Measurements from ENCODE around the gene PAPPA.

The PAPPA gene

GRCh38 chr9:116238776-116239340 is 85.3 kb downstream of the PAPPA start:
- Histone ChIP-seq H4K8ac (ENCODE audit: low read depth, low read length) (no peak overlapping the region), H3K79me2 (ENCODE audit: control insufficient read depth, insufficient read depth, low read length) (no peaks in the 10 kb centered on the region), H3K9ac (ENCODE audit: low read length) (no peak overlapping the region), H3K4me1 (ENCODE audit: control insufficient read depth, low read depth, low read length) (no peaks in the 10 kb centered on the region), H3K4me3 (ENCODE audit: low read length) (no peak overlapping the region), H3K56ac (ENCODE audit: low read length) (no peak overlapping the region), H2AK5ac (ENCODE audit: low read length) (no peak overlapping the region), H2BK120ac (ENCODE audit: low read depth, low read length) (no peak overlapping the region), H3K27ac (ENCODE audit: low read depth, low read length) (no peak overlapping the region), H2BK15ac (replicated peaks; ENCODE audit: low read depth) (no peak overlapping the region), H3K36me3 (ENCODE audit: control insufficient read depth, insufficient read depth, low read length) (no peaks in the 10 kb centered on the region), H3K18ac (ENCODE audit: low read length) (no peak overlapping the region), H3K23ac (ENCODE audit: low read length) (no peak overlapping the region), H2BK5ac (ENCODE audit: low read length) (no peak overlapping the region), H4K5ac (ENCODE audit: low read length) (no peak overlapping the region), H3K4me2 (ENCODE audit: low read length) (no peak overlapping the region), H3K4ac (ENCODE audit: low read depth, low read length) (no peak overlapping the region), H3K79me1 (ENCODE audit: low read length) (no peaks in the 10 kb centered on the region), H3K27me3 (ENCODE audit: insufficient read depth, low read length, poor library complexity) (no peaks in the 10 kb centered on the region)
- no CpG with 5 or more reads among the region's 1 CpG for WGBS (ENCODE audit: extremely low coverage, insufficient coverage, low lambda C conversion rate)
- DNase-seq: no peak

- no peak overlapping the region for H2AK5ac ChIP-seq (ENCODE audit: low read length)
- no peak overlapping the region for H2BK5ac ChIP-seq (ENCODE audit: low read length)
- no peak overlapping the region for H3K4me3 ChIP-seq (ENCODE audit: low read length)
- no peak overlapping the region for H3K18ac ChIP-seq (ENCODE audit: low read length)
- H3K9ac ChIP-seq (ENCODE audit: low read length): no peak overlapping the region
- H3K27ac ChIP-seq (ENCODE audit: low read depth, low read length): no peak overlapping the region
- no peak overlapping the region for H2BK120ac ChIP-seq (ENCODE audit: low read depth, low read length)
- no peaks in the 10 kb centered on the region for H3K4me1 ChIP-seq (ENCODE audit: control insufficient read depth, low read depth, low read length)
- H3K79me2 ChIP-seq (ENCODE audit: control insufficient read depth, insufficient read depth, low read length): no peaks in the 10 kb centered on the region
- no peak overlapping the region for H3K4me2 ChIP-seq (ENCODE audit: low read length)
- no peak overlapping the region for H3K23ac ChIP-seq (ENCODE audit: low read length)
- no peak overlapping the region for H4K5ac ChIP-seq (ENCODE audit: low read length)
- no peaks in the 10 kb centered on the region for H3K36me3 ChIP-seq (ENCODE audit: control insufficient read depth, insufficient read depth, low read length)
- WGBS (ENCODE audit: extremely low coverage, insufficient coverage, low lambda C conversion rate): no CpG with 5 or more reads among the region's 1 CpG
- DNase-seq: no peak
- H3K4ac ChIP-seq (ENCODE audit: low read depth, low read length): no peak overlapping the region
- H4K8ac ChIP-seq (ENCODE audit: low read depth, low read length): no peak overlapping the region
- no peaks in the 10 kb centered on the region for H3K79me1 ChIP-seq (ENCODE audit: low read length)
- H2BK15ac ChIP-seq (replicated peaks; ENCODE audit: low read depth): no peak overlapping the region
- no peak overlapping the region for H3K56ac ChIP-seq (ENCODE audit: low read length)
- no peaks in the 10 kb centered on the region for H3K27me3 ChIP-seq (ENCODE audit: insufficient read depth, low read length, poor library complexity)
Observed at GRCh38 chr9:116243708-116244107, 90.1 kb downstream of the PAPPA start.

- no peak overlapping the region for H3K9ac ChIP-seq (ENCODE audit: low read length)
- H3K79me1 ChIP-seq (ENCODE audit: low read length): no peaks in the 10 kb centered on the region
- no peak overlapping the region for H3K27ac ChIP-seq (ENCODE audit: low read depth, low read length)
- H3K4me2 ChIP-seq (ENCODE audit: low read length): no peak overlapping the region
- no peaks in the 10 kb centered on the region for H3K36me3 ChIP-seq (ENCODE audit: control insufficient read depth, insufficient read depth, low read length)
- H3K23ac ChIP-seq (ENCODE audit: low read length): no peak overlapping the region
- no peak overlapping the region for H4K8ac ChIP-seq (ENCODE audit: low read depth, low read length)
- H3K4me1 ChIP-seq (ENCODE audit: control insufficient read depth, low read depth, low read length): no peaks in the 10 kb centered on the region
- H3K27me3 ChIP-seq (ENCODE audit: insufficient read depth, low read length, poor library complexity): no peaks in the 10 kb centered on the region
- H4K5ac ChIP-seq (ENCODE audit: low read length): no peak overlapping the region
- H3K4ac ChIP-seq (ENCODE audit: low read depth, low read length): no peak overlapping the region
- no peak overlapping the region for H3K4me3 ChIP-seq (ENCODE audit: low read length)
- no peak overlapping the region for H2BK15ac ChIP-seq (replicated peaks; ENCODE audit: low read depth)
- H3K56ac ChIP-seq (ENCODE audit: low read length): no peak overlapping the region
- no peaks in the 10 kb centered on the region for H3K79me2 ChIP-seq (ENCODE audit: control insufficient read depth, insufficient read depth, low read length)
- no peak for DNase-seq
- no peak overlapping the region for H2AK5ac ChIP-seq (ENCODE audit: low read length)
- WGBS (ENCODE audit: extremely low coverage, insufficient coverage, low lambda C conversion rate): no CpG with 5 or more reads among the region's 1 CpG
- no peak overlapping the region for H2BK120ac ChIP-seq (ENCODE audit: low read depth, low read length)
- no peak overlapping the region for H3K18ac ChIP-seq (ENCODE audit: low read length)
- H2BK5ac ChIP-seq (ENCODE audit: low read length): no peak overlapping the region
Observed at GRCh38 chr9:116247284-116247683, 93.7 kb downstream of the PAPPA start.

- Histone ChIP-seq H2BK15ac (replicated peaks; ENCODE audit: low read depth) (no peak overlapping the region), H4K5ac (ENCODE audit: low read length) (no peak overlapping the region), H4K8ac (ENCODE audit: low read depth, low read length) (no peak overlapping the region), H2BK120ac (ENCODE audit: low read depth, low read length) (no peak overlapping the region), H3K9ac (ENCODE audit: low read length) (no peak overlapping the region), H3K56ac (ENCODE audit: low read length) (no peak overlapping the region), H3K18ac (ENCODE audit: low read length) (no peak overlapping the region), H3K4me2 (ENCODE audit: low read length) (no peak overlapping the region), H3K79me2 (ENCODE audit: control insufficient read depth, insufficient read depth, low read length) (no peaks in the 10 kb centered on the region), H3K27me3 (ENCODE audit: insufficient read depth, low read length, poor library complexity) (no peaks in the 10 kb centered on the region), H3K79me1 (ENCODE audit: low read length) (no peaks in the 10 kb centered on the region), H3K4me1 (ENCODE audit: control insufficient read depth, low read depth, low read length) (no peaks in the 10 kb centered on the region), H3K23ac (ENCODE audit: low read length) (no peak overlapping the region), H2BK5ac (ENCODE audit: low read length) (no peak overlapping the region), H3K27ac (ENCODE audit: low read depth, low read length) (no peak overlapping the region), H3K4me3 (ENCODE audit: low read length) (no peak overlapping the region), H3K36me3 (ENCODE audit: control insufficient read depth, insufficient read depth, low read length) (no peaks in the 10 kb centered on the region), H3K4ac (ENCODE audit: low read depth, low read length) (no peak overlapping the region), H2AK5ac (ENCODE audit: low read length) (no peak overlapping the region)
- no CpG with 5 or more reads among the region's 2 CpGs for WGBS (ENCODE audit: extremely low coverage, insufficient coverage, low lambda C conversion rate)
- no peak for DNase-seq
Observed at GRCh38 chr9:116247791-116248374, 94.3 kb downstream of the PAPPA start.

GRCh38 chr9:116250891-116251290 is 97.3 kb downstream of the PAPPA start:
- H4K5ac ChIP-seq (ENCODE audit: low read length): no peak overlapping the region
- no peak overlapping the region for H2AK5ac ChIP-seq (ENCODE audit: low read length)
- no peaks in the 10 kb centered on the region for H3K27me3 ChIP-seq (ENCODE audit: insufficient read depth, low read length, poor library complexity)
- H3K18ac ChIP-seq (ENCODE audit: low read length): no peak overlapping the region
- WGBS (ENCODE audit: extremely low coverage, insufficient coverage, low lambda C conversion rate): no CpG with 5 or more reads among the region's 4 CpGs
- no peaks in the 10 kb centered on the region for H3K79me2 ChIP-seq (ENCODE audit: control insufficient read depth, insufficient read depth, low read length)
- no peak overlapping the region for H4K8ac ChIP-seq (ENCODE audit: low read depth, low read length)
- H3K27ac ChIP-seq (ENCODE audit: low read depth, low read length): no peak overlapping the region
- no peak overlapping the region for H2BK5ac ChIP-seq (ENCODE audit: low read length)
- no peaks in the 10 kb centered on the region for H3K79me1 ChIP-seq (ENCODE audit: low read length)
- H3K23ac ChIP-seq (ENCODE audit: low read length): no peak overlapping the region
- H2BK15ac ChIP-seq (replicated peaks; ENCODE audit: low read depth): no peak overlapping the region
- no peak for DNase-seq
- H3K4ac ChIP-seq (ENCODE audit: low read depth, low read length): no peak overlapping the region
- H3K56ac ChIP-seq (ENCODE audit: low read length): no peak overlapping the region
- no peaks in the 10 kb centered on the region for H3K36me3 ChIP-seq (ENCODE audit: control insufficient read depth, insufficient read depth, low read length)
- no peak overlapping the region for H3K4me3 ChIP-seq (ENCODE audit: low read length)
- no peak overlapping the region for H2BK120ac ChIP-seq (ENCODE audit: low read depth, low read length)
- no peak overlapping the region for H3K4me2 ChIP-seq (ENCODE audit: low read length)
- H3K9ac ChIP-seq (ENCODE audit: low read length): no peak overlapping the region
- H3K4me1 ChIP-seq (ENCODE audit: control insufficient read depth, low read depth, low read length): no peaks in the 10 kb centered on the region

GRCh38 chr9:116251366-116251765 is 97.8 kb downstream of the PAPPA start:
- Histone ChIP-seq H2BK120ac (ENCODE audit: low read depth, low read length) (no peak overlapping the region), H3K36me3 (ENCODE audit: control insufficient read depth, insufficient read depth, low read length) (no peaks in the 10 kb centered on the region), H4K5ac (ENCODE audit: low read length) (no peak overlapping the region), H3K9ac (ENCODE audit: low read length) (no peak overlapping the region), H2BK15ac (replicated peaks; ENCODE audit: low read depth) (no peak overlapping the region), H3K27me3 (ENCODE audit: insufficient read depth, low read length, poor library complexity) (no peaks in the 10 kb centered on the region), H3K18ac (ENCODE audit: low read length) (no peak overlapping the region), H2BK5ac (ENCODE audit: low read length) (no peak overlapping the region), H3K56ac (ENCODE audit: low read length) (no peak overlapping the region), H2AK5ac (ENCODE audit: low read length) (no peak overlapping the region), H3K27ac (ENCODE audit: low read depth, low read length) (no peak overlapping the region), H3K4ac (ENCODE audit: low read depth, low read length) (no peak overlapping the region), H3K4me3 (ENCODE audit: low read length) (no peak overlapping the region), H3K23ac (ENCODE audit: low read length) (no peak overlapping the region), H3K79me2 (ENCODE audit: control insufficient read depth, insufficient read depth, low read length) (no peaks in the 10 kb centered on the region), H3K4me1 (ENCODE audit: control insufficient read depth, low read depth, low read length) (no peaks in the 10 kb centered on the region), H3K4me2 (ENCODE audit: low read length) (no peak overlapping the region), H4K8ac (ENCODE audit: low read depth, low read length) (no peak overlapping the region), H3K79me1 (ENCODE audit: low read length) (no peaks in the 10 kb centered on the region)
- DNase-seq: no peak
- no CpG with 5 or more reads among the region's 5 CpGs for WGBS (ENCODE audit: extremely low coverage, insufficient coverage, low lambda C conversion rate)

Data from mesendoderm (in vitro differentiated cells).